Measurements from ENCODE around the gene COMT.

Gene COMT

GRCh38 chr22:19970479-19971275 lies 29.1 kb downstream of the COMT start:
- DNase-seq = no peak

DNA sequence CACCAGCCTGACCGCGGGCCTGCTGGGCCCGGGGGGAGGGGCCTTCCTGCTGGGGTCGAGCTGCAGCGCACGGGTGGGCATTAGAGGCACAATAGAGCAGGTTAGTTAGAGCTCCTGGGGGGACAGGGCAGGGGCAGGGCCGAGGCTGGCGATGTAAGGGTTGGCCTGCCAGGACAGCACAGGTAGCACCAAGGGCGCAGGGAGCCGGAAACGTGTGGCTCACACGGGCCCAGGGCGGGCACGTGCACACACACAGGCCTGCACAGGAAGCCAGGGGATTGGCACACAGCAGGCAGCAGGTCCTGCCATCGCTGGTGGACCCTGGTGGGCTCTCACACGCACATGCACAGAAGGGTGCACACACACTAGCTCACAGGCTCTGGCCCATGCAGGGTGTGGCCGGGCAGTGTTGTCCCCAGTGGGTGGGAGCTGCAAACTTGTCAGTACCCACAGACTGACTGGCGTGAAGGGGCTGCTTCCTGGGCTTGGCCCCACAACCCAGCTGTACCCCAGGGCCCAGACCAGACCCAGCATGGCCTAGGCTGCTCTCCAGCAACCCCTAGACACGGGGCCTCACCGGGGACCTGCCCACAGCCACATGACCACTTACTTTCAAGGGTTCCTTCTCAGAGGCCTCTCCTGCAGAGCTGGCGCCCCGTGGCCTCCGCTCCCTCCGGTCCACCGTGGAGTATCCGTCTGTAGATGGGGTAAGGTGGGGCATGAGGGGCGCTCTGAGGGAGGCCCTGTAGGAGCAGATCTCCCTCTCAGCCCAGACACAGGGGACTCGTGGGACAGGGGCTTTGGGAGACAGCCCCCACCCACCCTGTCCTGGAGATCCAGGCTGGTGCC lies 29.9 kb downstream of the COMT start:
- no peak for DNase-seq

DNA sequence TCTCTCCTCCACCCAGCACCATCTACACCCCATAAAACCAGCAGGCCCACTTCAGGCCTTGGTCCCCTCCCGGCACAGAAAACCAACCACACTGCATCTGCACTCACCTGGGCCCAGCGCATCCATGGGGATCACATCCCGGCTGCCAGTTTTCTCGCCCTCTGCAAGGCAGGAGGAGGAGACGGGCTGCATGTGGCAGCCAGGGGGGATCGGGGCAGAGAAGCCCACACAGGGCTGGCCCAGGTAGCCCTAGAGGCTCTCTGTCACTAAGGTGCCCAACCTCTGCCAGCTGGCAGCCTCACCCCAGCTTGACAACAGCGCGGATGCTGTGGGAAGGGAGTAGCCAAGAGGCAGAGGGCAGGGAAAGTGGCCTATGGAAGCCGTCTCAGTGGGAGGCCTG lies 30.7 kb downstream of the COMT start:
- no peak for DNase-seq

GRCh38 chr22:19972652-19973550 lies 31.3 kb downstream of the COMT start:
- no peak for DNase-seq

- no peak for DNase-seq
Observed at GRCh38 chr22:19973551-19974267, 32.1 kb downstream of the COMT start.

- peak; percentile 86 for DNase-seq
Observed at GRCh38 chr22:19974268-19974861, 32.8 kb downstream of the COMT start.

DNA sequence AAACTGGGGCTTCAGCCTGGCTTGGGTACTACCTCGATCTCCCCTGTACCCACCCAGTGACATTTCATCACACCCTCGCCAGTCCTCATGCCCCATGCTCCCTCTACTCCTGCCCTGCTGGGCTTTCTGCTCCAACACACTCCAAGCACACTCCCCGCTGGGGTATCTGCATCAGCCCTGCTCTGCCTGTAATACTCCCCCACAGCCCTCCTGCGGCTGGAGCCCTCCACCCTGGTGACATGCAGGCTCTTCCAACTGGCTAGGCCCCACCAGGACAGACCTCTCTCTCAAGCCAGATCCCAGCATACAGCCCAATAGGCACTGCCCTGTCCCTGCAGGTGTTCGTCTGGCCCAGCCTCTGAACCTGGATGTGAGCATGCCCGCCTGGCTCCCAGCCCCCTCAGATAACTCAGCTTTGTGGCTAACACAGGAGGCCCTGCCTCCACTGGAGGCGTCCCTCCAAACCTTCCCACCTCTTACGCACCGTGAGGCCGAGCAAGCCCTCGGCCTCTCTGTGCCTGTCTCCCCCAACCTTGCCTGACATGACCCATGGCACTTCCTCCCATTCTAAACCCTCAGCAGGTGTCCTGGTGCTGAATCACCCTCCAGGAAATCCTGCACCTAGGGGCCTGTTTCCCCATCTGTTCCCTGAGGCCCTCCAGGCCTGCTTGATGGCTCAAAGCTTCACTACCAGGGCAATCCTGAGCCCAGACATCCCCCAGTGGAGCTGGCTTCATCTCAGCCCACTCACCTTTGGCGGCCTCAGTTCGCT lies 33.5 kb downstream of the COMT start:
- DNase-seq = no peak

DNA sequence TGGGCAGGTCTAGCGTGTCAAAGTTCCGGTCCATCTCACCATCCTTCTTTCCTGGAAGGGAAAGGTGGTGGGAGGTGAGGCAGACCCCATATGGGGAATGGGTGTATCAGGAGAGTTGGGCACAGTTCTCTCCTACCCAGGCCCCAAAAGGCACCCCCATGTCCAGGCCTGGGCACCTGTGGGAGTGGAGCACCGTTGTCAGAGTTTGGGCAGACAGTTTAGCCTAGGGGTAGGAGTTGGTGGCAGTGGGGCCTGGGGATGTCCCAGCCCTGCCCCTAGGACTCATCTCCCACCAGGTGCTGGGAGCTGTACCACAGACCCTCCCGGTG lies 34.1 kb downstream of the COMT start:
- no peak for DNase-seq

GRCh38 chr22:19976671-19977070 lies 35.1 kb downstream of the COMT start:
- DNase-seq = no peak

- no peak for DNase-seq
Observed at GRCh38 chr22:19977296-19978243, 36.0 kb downstream of the COMT start.

DNA sequence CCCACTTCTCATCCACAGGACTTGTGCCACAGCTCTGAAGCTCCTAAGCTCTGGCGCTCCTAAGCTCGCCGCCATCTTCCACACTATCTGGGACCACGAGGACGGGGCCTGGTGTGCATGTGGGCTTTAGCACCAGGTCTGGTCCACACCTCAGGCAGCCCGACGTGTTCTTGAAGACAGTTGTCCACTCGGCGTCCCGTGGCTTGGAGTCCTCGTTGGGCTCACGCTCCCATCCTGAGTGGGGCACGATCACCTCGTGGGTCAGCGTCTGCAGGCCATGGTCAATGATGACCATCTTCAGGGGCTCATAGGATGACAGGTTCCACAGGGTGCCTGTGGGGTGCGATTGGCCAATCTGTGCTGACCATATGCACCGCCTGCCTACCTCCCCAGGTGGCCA lies 37.2 kb downstream of the COMT start:
- no peak for DNase-seq

DNA sequence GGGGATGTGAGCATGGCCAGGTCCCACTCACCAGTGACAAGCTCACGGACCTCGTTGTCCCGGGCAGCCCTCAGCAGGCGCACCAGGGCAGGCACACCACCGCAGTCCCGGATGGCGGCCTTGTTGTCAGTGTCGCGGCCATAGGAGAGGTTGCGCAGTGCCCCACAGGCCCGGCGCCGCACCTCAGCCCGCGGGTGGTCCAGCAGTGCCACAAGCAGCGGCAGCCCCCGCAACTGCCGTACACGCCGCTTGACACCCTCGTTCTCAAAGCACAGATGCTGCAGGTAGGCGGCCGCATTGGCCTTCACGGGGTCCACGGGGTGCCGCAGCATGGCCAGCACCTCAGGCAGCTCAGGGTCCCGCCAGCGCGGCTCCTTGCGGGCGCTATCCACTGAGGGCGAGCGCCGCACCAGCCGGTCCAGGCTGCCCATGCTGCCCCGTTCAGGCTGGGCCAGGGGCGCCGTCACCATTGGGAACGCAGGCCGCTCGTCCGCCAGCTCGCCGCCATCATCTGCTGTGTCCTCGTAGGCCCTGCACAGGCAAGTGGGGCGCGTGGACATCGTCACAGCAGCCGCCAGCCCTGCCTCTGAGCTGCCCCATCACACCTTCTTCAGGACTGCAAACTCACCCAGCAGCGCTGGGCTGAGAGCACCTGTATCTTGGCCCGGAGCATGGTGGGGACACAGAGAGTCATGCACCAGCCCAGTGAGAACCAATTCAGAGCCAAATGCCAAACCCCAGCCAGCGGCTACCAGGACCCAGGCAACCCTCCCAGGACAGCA lies 38.3 kb downstream of the COMT start:
- no peak for DNase-seq

GRCh38 chr22:19980766-19981165 lies 39.2 kb downstream of the COMT start:
- DNase-seq = no peak

DNA sequence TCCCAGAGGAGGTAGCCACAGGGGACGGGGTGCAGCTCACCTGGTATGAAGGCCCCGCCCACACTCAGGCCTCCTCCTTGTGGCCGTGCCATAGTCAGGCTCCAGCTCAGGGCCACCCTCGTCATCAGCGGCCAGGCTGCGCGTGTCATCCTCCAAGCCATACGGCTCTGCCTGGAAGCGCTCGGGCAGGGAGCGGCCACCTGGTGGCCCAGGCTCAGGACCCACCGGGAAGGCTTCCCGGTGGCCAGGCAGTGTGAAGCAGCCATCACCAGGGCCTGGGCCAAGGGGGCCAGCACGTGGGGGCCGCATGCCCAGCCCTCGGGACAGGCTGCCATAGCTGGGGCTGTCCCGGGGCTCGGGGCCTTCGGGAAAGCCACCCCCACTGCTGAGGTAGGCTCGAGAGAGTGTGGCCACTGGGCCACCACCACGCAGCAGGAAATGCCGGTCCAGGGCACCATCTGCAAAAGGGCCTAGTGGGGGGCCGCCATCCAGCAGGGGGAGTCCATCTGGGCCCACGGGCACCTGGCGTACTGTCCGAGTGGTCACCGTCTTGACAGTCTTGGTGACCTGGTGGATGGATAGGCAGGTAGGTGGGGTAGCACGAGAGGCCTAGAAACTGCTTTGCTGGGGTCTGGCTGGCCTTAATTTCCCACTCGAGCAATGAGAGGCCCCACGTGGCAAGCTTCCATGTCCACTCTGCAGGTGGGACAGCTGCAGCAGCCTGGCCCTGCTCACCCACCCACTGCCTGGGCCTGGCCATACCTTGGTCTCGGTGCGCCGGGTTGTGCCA lies 39.8 kb downstream of the COMT start:
- no peak for DNase-seq

GRCh38 chr22:19981961-19982920 lies 40.7 kb downstream of the COMT start:
- no peak for DNase-seq

GRCh38 chr22:19982991-19983578 lies 41.5 kb downstream of the COMT start:
- DNase-seq = no peak

DNA sequence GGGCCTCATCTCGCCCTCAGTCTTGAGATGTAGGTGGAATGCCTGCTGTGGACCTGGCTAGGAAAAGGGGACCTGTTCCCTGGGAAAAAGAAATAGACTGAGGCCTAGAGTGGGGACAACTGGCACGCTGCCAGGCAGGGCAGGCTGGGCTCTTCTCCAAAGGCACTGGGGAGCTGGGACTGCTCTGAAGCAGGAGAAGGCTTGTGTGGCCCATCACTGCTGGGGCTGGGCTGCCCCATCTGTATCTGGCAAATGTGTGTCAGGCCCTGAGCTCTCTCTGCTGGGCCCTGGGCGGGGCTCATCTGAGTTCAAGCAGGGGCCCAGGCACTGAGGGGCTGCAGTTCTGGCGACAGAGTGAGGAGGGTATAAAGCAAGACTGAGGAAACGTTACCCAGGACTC lies 42.2 kb downstream of the COMT start:
- no peak for DNase-seq

All from SHP77 treated with DMSO at 0.1 percent for 48 hours (cell line).